22Rv1 (cell line): Measurements from ENCODE around the gene GCSH.
"Not testable (repeated sequence)": the region's sequence is repeated elsewhere in the genome, so short reads cannot be mapped to it uniquely, and the experiment has no call there.

Experiments
- H3K27ac ChIP-seq: fragments of 450-650 bp; 2 replicates; pipeline ENCODE4 v1.5.1; 2017
- CTCF ChIP-seq: fragments of 450-650 bp; IDR thresholded peaks from 2 replicates; pipeline ENCODE4 v1.5.1; 2017; ENCODE audit warnings: mild to moderate bottlenecking
- ZFX ChIP-seq: fragments of 450-650 bp; IDR thresholded peaks from 2 replicates; pipeline ENCODE4 v1.6.1; 2017; ENCODE audit warnings: antibody characterized with exemption, borderline replicate concordance

Gene GCSH

GRCh38 chr16:81117436-81117835 lies 21.2 kb upstream of the GCSH start:
- H3K27ac ChIP-seq: no peak overlapping the region
- no peak for TF ChIP-seq ZFX
- TF ChIP-seq CTCF: no peak

GRCh38 chr16:81116285-81116684 lies 20.1 kb upstream of the GCSH start:
- TF ChIP-seq CTCF: no peak

GRCh38 chr16:81112453-81112852 lies 16.3 kb upstream of the GCSH start:
- no peak overlapping the region for H3K27ac ChIP-seq
- TF ChIP-seq ZFX (no peak), CTCF (no peak)

More at GRCh38 chr16:81116285-81116684, 20.1 kb upstream of the GCSH start:
- H3K27ac ChIP-seq: no peak overlapping the region

GRCh38 chr16:81109274-81109673 lies 13.1 kb upstream of the GCSH start:
- not testable (repeated sequence) for H3K27ac ChIP-seq

GRCh38 chr16:81107511-81107910 lies 11.3 kb upstream of the GCSH start:
- TF ChIP-seq ZFX (no peak), CTCF (no peak)
- no peak overlapping the region for H3K27ac ChIP-seq

GRCh38 chr16:81106826-81107503 lies 10.8 kb upstream of the GCSH start:
- TF ChIP-seq ZFX (no peak), CTCF (no peak)
- no peak overlapping the region for H3K27ac ChIP-seq

GRCh38 chr16:81105946-81106345 lies 9.8 kb upstream of the GCSH start:
- H3K27ac ChIP-seq: no peak overlapping the region
- TF ChIP-seq CTCF: no peak
- no peak for TF ChIP-seq ZFX

GRCh38 chr16:81101702-81102101 lies 5.5 kb upstream of the GCSH start:
- H3K27ac ChIP-seq: no peak overlapping the region
- TF ChIP-seq CTCF (no peak), ZFX (no peak)
